Endothelial cell of umbilical vein (primary cell): ENCODE measurements around the gene RTEL1. TPM values are rescaled to one million over a fixed set of nuclear protein-coding genes. Genes with fewer than 3 reads are reported as not detected.

Experiments used
- BruUV-seq: library from RNA; stranded (reverse); fragments of 400-500 nt; replicated peaks from 2 replicates; lab custom pipeline; 2021; lab: Mats Ljungman, UMichigan
- CTCF ChIA-PET: fragments of 300-600, 350-600 bp; sonication (Branson Sonifier 250); formaldehyde crosslinking; loops from one replicate; lab custom pipeline; 2021; ENCODE audit warnings: antibody characterized with exemption, inconsistent platforms; lab: Charles Lee
- POLR2A ChIA-PET: fragments of 300-600, 350-600 bp; sonication (Branson Sonifier 250); formaldehyde crosslinking; loops from one replicate; lab custom pipeline; 2021; ENCODE audit warnings: antibody characterized with exemption, inconsistent platforms; lab: Charles Lee
- DNase-seq: peaks from one replicate; pipeline ENCODE4 v3.0.0-alpha.2; 2011; ENCODE audit warnings: low read depth, low spot score
- FAIRE-seq: peaks from 2 replicates; lab custom pipeline; 2011; peaks lifted over from hg19 to GRCh38; lab: Jason Lieb, UNC
- H2AFZ ChIP-seq: 2 replicates; pipeline ENCODE4 v1.6.0; 2012; ENCODE audit warnings: low read depth, low read length, control low read depth, inconsistent platforms
- H3K27ac ChIP-seq: 2 replicates; pipeline ENCODE4 v1.5.1; 2011; ENCODE audit warnings: low read depth, mild to moderate bottlenecking, control low read depth, low read length, moderate library complexity; ENCODE audit not compliant: insufficient read depth
- H3K27me3 ChIP-seq, 2 experiments: 2 replicates each; pipeline versions ENCODE4 v1.6.0 to v1.6.1; 2011; ENCODE audit warnings: low read length in 2 of 2, mixed read lengths in 1 of 2; ENCODE audit not compliant: control insufficient read depth in 2 of 2, insufficient read depth in 2 of 2
- H3K36me3 ChIP-seq, 2 experiments: 2 replicates in 1 of 2; 3 replicates in 1 of 2; pipeline ENCODE4 v1.5.1; 2011; ENCODE audit warnings: low read length in 2 of 2, mild to moderate bottlenecking in 1 of 2, moderate library complexity in 1 of 2; ENCODE audit not compliant: control insufficient read depth in 2 of 2, insufficient read depth in 2 of 2; ENCODE audit errors: extremely low read depth in 1 of 2
- H3K4me1 ChIP-seq: 3 replicates; pipeline ENCODE4 v1.5.1; 2011; ENCODE audit warnings: mild to moderate bottlenecking, low read length; ENCODE audit not compliant: control insufficient read depth, insufficient read depth; ENCODE audit errors: extremely low read depth
- H3K4me2 ChIP-seq: 2 replicates; pipeline ENCODE4 v1.6.1; 2011; ENCODE audit warnings: low read length, control low read depth, mixed read lengths; ENCODE audit not compliant: insufficient read depth
- H3K4me3 ChIP-seq, 3 experiments: fragments of 200-600 bp in 1 of 3; sonication (generic), shearing (Covaris generic) in 1 of 3; replicated peaks in 1 of 3; 2 replicates each; pipeline ENCODE4 v1.5.1; 2011 to 2016; ENCODE audit warnings: control low read depth in 3 of 3, low read length in 3 of 3, mild to moderate bottlenecking in 2 of 3, inconsistent platforms in 1 of 3, low read depth in 1 of 3, moderate library complexity in 1 of 3; ENCODE audit not compliant: insufficient read depth in 1 of 3
- H3K79me2 ChIP-seq: 2 replicates; pipeline ENCODE4 v1.6.0; 2012; ENCODE audit warnings: low read length, inconsistent platforms; ENCODE audit not compliant: control insufficient read depth, insufficient read depth
- H3K9ac ChIP-seq: replicated peaks from 2 replicates; pipeline ENCODE3; 2011; ENCODE audit warnings: low read length, control low read depth; ENCODE audit not compliant: insufficient read depth; ENCODE audit errors: extremely low read depth
- H3K9me1 ChIP-seq: replicated peaks from 3 replicates; pipeline ENCODE4 v1.6.0; 2011; ENCODE audit warnings: mild to moderate bottlenecking, low read length; ENCODE audit not compliant: control insufficient read depth, insufficient read depth; ENCODE audit errors: extremely low read depth
- H3K9me3 ChIP-seq: replicated peaks from 2 replicates; pipeline ENCODE4 v1.5.1; 2012; ENCODE audit warnings: low read length, inconsistent platforms; ENCODE audit not compliant: control insufficient read depth, insufficient read depth
- H4K20me1 ChIP-seq: replicated peaks from 2 replicates; pipeline ENCODE3; 2011; ENCODE audit warnings: mild to moderate bottlenecking, low read length; ENCODE audit not compliant: control insufficient read depth, insufficient read depth; ENCODE audit errors: extremely low read depth
- EZH2 ChIP-seq: IDR thresholded peaks from 2 replicates; pipeline ENCODE4 v1.6.1; 2012; ENCODE audit warnings: borderline replicate concordance, low read depth, mild to moderate bottlenecking, moderate library complexity, low read length, inconsistent platforms; ENCODE audit not compliant: severe bottlenecking
- FOS ChIP-seq: IDR thresholded peaks from 2 replicates; pipeline ENCODE4 v1.6.1; 2011; ENCODE audit warnings: mild to moderate bottlenecking, low read length, moderate library complexity, borderline replicate concordance; ENCODE audit not compliant: insufficient read depth
- GATA2 ChIP-seq: IDR thresholded peaks from 2 replicates; pipeline ENCODE4 v1.7.0; 2011; ENCODE audit warnings: low read depth, mild to moderate bottlenecking, moderate library complexity, mixed read lengths, low read length; ENCODE audit not compliant: insufficient read length, insufficient read depth
- JUN ChIP-seq: IDR thresholded peaks from 2 replicates; pipeline ENCODE4 v1.6.1; 2011; ENCODE audit warnings: borderline replicate concordance, low read depth; ENCODE audit not compliant: insufficient read length, insufficient read depth
- MYC ChIP-seq: IDR thresholded peaks from one replicate; pipeline ENCODE4 v1.6.1; 2011; ENCODE audit warnings: mild to moderate bottlenecking, low read depth, low read length
- POLR2A ChIP-seq: IDR thresholded peaks from 2 replicates; pipeline ENCODE4 v1.6.1; 2012; ENCODE audit warnings: low read depth, mild to moderate bottlenecking, control low read depth, low read length
- POLR2AphosphoS5 ChIP-seq: IDR thresholded peaks from 2 replicates; pipeline ENCODE4 v1.6.1; 2012; ENCODE audit warnings: low read depth, mild to moderate bottlenecking, control low read depth, low read length, moderate library complexity; ENCODE audit not compliant: insufficient read depth
- dilution Hi-C: fragments of 300-500 bp; cut with MboI; formaldehyde crosslinking; loops from one replicate; pipeline ENCODE4 v1.15.0; 2019; ENCODE audit warnings: low sequenced_read_pairs; ENCODE audit not compliant: extremely low pct_ligation_motif_present
- intact Hi-C: fragments of 100-400 bp; cut with micrococcal nuclease; formaldehyde crosslinking; loops from one replicate; pipeline ENCODE4 v1.10.0; 2022
- polyA plus RNA-seq, 4 experiments: library from polyadenylated mRNA; depleted of rRNA in 3 of 4; stranded (reverse) in 3 of 4; unstranded in 1 of 4; fragments of >200 nt; gene quantifications; 2 replicates each; pipeline versions ENCODE4 v1.2.1 to v1.2.3, GENCODE V29; 2011 to 2012; ENCODE audit warnings: missing spikeins in 1 of 4
- total RNA-seq: library from RNA; stranded (reverse); gene quantifications from 2 replicates; pipeline ENCODE4 v1.2.3, GENCODE V29; 2021
- TF ChIP-seq, protein P1 (sequence below), 2 donors: IDR thresholded peaks; 1 replicate in 1 of 2; 2 replicates in 1 of 2; pipeline ENCODE4 v1.5.1; 2011; ENCODE audit warnings: low read length in 2 of 2, mild to moderate bottlenecking in 2 of 2, moderate library complexity in 2 of 2, control low read depth in 1 of 2, inconsistent platforms in 1 of 2, low read depth in 1 of 2; ENCODE audit not compliant: insufficient read depth in 1 of 2; ENCODE audit errors: extremely low read depth in 1 of 2
- TF ChIP-seq, protein P2 (sequence below): IDR thresholded peaks from 2 replicates; pipeline ENCODE4 v1.6.1; 2011; ENCODE audit not compliant: insufficient read depth, insufficient read length

RTEL1 gene
- total and polyA plus RNA-seq, 2 donors (not counting 3 experiments of a cell fraction or from before 2014, with no cell fraction given), result 17.0 to 44.9 TPM

DNA sequence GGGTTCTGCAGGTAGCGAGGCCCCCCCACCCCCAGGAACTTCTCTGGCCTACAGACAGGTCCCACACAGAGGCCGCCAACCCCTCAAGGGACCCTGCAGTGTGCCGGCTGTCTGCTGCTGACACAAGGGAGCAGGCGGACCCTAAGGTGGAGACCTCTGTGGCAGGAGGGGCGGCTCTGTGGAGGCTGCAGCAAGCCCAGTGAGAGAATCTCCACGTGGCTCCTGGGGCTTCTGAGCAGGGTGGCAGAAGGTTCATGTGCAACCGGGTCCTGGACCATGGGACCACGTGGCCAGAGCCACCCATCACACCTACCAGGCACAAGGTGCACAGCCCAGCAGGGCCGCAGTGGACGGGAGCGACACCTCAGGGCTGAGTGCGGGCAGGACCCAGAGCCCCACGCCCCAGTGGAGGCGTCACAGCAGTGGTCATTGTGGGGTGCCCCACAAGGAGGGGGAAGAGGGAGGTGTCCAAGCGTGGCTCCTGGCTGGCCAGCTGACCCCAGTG lies 45.4 kb downstream of the RTEL1 start:
- no TSS peak for BruUV-seq
- H3K79me2 ChIP-seq, result peaks cover 25% of the 10 kb centered on the region

DNA sequence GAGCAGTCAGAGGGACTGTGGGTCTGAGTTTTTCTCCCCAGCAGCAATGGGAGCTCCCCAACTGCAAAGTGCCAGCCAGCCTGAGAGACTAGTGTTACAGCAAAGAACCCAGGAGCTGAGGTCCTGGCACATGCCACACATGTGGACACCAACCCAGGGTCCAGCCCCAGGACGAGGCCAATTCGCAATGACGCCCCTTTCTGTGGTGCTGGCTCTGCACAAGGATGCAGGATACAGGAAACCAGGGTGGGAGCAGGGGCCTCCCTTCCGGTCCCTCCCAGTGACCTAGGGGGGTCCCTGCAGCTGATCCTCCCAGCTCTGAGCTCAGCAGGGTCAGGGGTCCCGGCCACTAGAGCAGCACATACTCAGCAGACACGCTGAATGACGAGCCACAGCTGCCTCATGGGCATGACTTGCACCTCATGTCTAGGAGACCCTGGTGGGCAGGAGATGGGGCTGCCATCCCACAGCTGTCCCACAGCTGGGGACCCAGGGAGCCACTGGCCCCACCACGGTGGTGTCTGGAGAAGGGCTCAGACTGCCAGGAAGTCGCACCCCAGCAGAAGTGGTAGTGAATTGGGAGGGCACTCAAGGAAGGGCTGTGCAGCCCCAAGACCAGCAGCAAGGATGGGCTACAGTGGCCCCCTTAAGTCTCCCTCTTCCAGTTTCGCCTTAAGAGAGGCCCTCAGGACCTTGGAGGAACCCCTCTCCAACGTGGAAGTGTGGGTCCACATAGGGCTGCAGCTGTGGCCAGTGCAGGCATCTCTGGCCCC lies 46.0 kb downstream of the RTEL1 start:
- Histone ChIP-seq H3K79me2 (peaks cover 31% of the 10 kb centered on the region), H3K4me1 (peaks cover 19% of the 10 kb centered on the region), H3K27ac (no peak overlapping the region), H3K27me3 (no peaks in the 10 kb centered on the region), H3K9ac (no peak overlapping the region), H2AFZ (no peak overlapping the region), H3K9me1 (no peaks in the 10 kb centered on the region), H3K4me3 (no peak overlapping the region), H3K4me2 (no peak overlapping the region), H3K9me3 (no peaks in the 10 kb centered on the region), H3K36me3 (peaks cover 8 to 21% of the 10 kb centered on the region in 2 experiments), H4K20me1 (no peaks in the 10 kb centered on the region)
- intact Hi-C loops, result no loop called here
- BruUV-seq, result no TSS peak
- FAIRE-seq (no peak), DNase-seq (no peak)
- CTCF ChIA-PET, result no interaction called here
- TF ChIP-seq GATA2 (no peak), POLR2AphosphoS5 (no peak), JUN (no peak), POLR2A (no peak), MYC (no peak), FOS (no peak), EZH2 (no peak)
- TF ChIP-seq, protein P1, sequence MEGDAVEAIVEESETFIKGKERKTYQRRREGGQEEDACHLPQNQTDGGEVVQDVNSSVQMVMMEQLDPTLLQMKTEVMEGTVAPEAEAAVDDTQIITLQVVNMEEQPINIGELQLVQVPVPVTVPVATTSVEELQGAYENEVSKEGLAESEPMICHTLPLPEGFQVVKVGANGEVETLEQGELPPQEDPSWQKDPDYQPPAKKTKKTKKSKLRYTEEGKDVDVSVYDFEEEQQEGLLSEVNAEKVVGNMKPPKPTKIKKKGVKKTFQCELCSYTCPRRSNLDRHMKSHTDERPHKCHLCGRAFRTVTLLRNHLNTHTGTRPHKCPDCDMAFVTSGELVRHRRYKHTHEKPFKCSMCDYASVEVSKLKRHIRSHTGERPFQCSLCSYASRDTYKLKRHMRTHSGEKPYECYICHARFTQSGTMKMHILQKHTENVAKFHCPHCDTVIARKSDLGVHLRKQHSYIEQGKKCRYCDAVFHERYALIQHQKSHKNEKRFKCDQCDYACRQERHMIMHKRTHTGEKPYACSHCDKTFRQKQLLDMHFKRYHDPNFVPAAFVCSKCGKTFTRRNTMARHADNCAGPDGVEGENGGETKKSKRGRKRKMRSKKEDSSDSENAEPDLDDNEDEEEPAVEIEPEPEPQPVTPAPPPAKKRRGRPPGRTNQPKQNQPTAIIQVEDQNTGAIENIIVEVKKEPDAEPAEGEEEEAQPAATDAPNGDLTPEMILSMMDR (IDR thresholded peaks at IDR 0.05; ENCODE audit: extremely low read depth in 1 of 2, insufficient read depth in 1 of 2, low read depth in 1 of 2, low read length in 2 of 2), result no peak
- TF ChIP-seq, protein P2, sequence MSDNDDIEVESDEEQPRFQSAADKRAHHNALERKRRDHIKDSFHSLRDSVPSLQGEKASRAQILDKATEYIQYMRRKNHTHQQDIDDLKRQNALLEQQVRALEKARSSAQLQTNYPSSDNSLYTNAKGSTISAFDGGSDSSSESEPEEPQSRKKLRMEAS, result no peak
- POLR2A ChIA-PET, result no interaction called here
- dilution Hi-C loops, result no loop called here

More for the DNA sequence above, 45.4 kb downstream of the RTEL1 start:
- peaks cover 8 to 17% of the 10 kb centered on the region in 2 experiments for H3K36me3 ChIP-seq
- dilution Hi-C loops (no loop called here), intact Hi-C loops (no loop called here)
- POLR2A ChIA-PET, result no interaction called here
- H3K4me3 ChIP-seq, result no peak overlapping the region
- H3K9me3 ChIP-seq, result no peaks in the 10 kb centered on the region
- no peak for DNase-seq
- H3K9ac ChIP-seq, result no peak overlapping the region
- H4K20me1 ChIP-seq, result no peaks in the 10 kb centered on the region
- H3K27ac ChIP-seq, result no peak overlapping the region
- H3K4me1 ChIP-seq, result peaks cover 18% of the 10 kb centered on the region
- CTCF ChIA-PET, result no interaction called here
- H3K27me3 ChIP-seq, result no peaks in the 10 kb centered on the region
- TF ChIP-seq GATA2 (no peak), POLR2A (no peak)
- H3K9me1 ChIP-seq, result no peaks in the 10 kb centered on the region
- no peak for FAIRE-seq
- H3K4me2 ChIP-seq, result no peak overlapping the region
- H2AFZ ChIP-seq, result no peak overlapping the region
